GM12891 (cell line): ENCODE data around the gene PANK4.

Experiments used
- POLR2A ChIP-seq: IDR thresholded peaks from 2 replicates; pipeline ENCODE4 v1.6.1; 2011; ENCODE audit warnings: low read depth, low read length, control low read depth
- POLR2AphosphoS5 ChIP-seq: IDR thresholded peaks from 2 replicates; pipeline ENCODE4 v1.6.1; 2011; ENCODE audit warnings: low read depth, low read length, control low read depth
- SPI1 ChIP-seq: IDR thresholded peaks from 2 replicates; pipeline ENCODE4 v1.6.1; 2011; ENCODE audit warnings: low read depth, low read length, control low read depth
- TAF1 ChIP-seq: IDR thresholded peaks from 2 replicates; pipeline ENCODE4 v1.6.1; 2011; ENCODE audit warnings: low read depth, low read length, control low read depth

- TF ChIP-seq POLR2AphosphoS5, result no peak
- no peak for TF ChIP-seq POLR2A
- TF ChIP-seq TAF1, result no peak
- no peak for TF ChIP-seq SPI1
These were observed 18.2 kb downstream of the PANK4 start for GRCh38 chr1:2508180-2508579.
